Cardiac fibroblast (primary cell): ENCODE results near the gene GTPBP6.

Experiments
- DNase-seq, 2 donors: peaks; one replicate each; pipeline versions ENCODE4 v3.0.0 to v3.0.0-alpha.2; 2010; ENCODE audit warnings: low read depth in 2 of 2
- H3K4me3 ChIP-seq, 2 donors: replicated peaks in 1 of 2; 1 replicate in 1 of 2; 2 replicates in 1 of 2; pipeline ENCODE4 v1.5.1; 2011; ENCODE audit warnings: low read depth in 2 of 2, low read length in 2 of 2, mild to moderate bottlenecking in 2 of 2, moderate library complexity in 1 of 2
- CTCF ChIP-seq: IDR thresholded peaks from one replicate; pipeline ENCODE4 v1.5.1; 2011; ENCODE audit warnings: low read depth, mild to moderate bottlenecking, low read length, inconsistent platforms

GTPBP6 gene

DNA sequence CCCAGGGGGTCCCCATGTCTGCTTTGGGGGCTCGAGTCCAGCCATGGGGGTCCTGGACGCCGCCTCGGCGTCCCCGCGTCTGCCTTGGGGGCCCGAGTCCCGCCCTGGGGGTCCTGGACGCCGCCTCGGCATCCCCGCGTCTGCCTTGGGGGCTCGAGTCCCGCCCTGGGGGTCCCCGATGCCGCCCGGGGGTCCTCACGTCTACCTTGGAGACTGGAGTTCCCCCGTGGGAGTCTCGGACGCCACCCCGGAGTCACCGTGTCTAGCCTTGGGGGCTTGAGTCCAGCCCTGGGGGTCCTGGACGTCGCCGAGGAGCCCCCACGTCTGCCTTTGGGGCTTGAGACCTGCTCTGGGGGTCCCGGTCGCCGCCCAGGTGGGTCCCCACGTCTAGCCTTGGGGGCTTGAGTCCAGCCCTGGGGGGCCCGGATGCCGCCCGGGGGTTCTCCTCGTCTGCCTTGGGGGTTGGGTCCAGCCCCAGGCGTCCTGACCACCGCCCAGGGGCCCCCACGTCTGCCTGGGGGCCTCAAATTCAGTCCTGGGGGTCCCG lies 1.1 kb upstream of the GTPBP6 start:
- TF ChIP-seq CTCF, result no peak
- H3K4me3 ChIP-seq, result peak overlapping the region; percentile 89 to 99

DNA sequence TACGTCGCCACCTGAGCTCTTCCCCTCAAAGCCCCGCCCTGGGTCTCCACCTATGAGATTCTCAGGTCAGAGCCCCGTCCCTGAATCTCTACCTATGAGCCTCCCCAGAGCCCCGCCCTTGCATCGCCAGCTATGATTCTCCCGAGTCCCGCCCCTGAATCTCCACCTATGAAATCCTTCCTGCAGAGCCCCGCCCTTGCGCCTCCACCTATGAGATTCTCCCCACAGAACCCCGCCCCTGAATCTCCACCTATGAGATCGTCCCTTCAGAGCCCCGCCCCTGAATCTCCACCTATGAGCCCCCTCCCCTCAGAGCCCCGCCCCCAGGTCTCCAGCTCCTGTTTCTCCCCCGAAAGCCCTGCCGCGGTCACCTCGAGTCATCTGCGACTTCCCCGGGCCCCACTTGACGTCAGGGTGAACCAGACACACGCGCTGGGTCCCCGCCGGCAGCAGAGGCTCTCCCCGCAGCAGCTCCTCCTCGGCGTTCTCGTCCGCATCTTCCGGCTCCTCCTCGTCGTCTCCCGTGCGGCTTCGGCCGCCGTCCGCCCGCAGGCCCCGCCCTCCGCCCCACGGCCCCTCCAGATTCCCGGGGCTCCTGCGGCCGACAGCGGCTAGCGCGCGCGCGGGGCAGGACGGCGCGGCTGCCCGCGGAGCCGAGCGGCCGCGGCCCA lies 393 bp downstream of the GTPBP6 start:
- DNase-seq, result peak; percentile 99
- no peak for TF ChIP-seq CTCF
- H3K4me3 ChIP-seq, result peak overlapping the region; percentile 67 to 71

More for the DNA sequence above, 1.1 kb upstream of the GTPBP6 start:
- no peak for DNase-seq

DNA sequence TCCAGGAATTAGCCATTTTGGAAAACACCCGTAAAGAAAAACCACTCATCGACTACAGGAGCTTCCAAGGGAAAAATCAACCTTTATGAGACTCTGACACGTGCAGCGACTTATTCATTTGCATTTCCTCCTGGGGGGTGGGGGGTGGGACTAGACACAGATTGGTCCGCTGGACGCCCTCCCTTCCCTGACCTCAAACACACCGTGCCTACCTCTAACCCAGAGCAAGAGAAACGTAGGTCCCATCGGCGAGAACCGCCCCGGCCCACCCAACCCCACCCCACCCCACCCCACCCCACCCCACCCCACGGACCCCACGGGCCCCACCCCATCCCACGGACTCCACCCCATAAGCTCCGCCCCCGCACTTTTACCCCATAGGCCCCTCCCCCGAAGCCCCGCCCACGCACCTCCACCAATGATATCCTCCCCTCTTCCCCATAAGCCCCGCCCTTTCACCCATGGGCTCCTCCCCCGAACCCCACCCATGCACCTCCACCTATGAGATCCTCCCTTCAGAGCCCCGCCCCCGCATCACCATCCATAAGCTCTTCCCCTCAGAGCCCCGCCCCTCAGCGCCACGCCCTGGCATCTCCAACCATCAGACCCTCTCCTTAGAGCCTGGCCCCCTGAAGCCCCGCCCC lies 1.1 kb downstream of the GTPBP6 start:
- TF ChIP-seq CTCF, result no peak
- peak overlapping the region; percentile 67 to 71 for H3K4me3 ChIP-seq
- DNase-seq, result no peak

- DNase-seq, result no peak
- H3K4me3 ChIP-seq, result no peak overlapping the region
- no peak for TF ChIP-seq CTCF
Measured at GRCh38 chrX:316351-317325, 2.0 kb downstream of the GTPBP6 start.

DNA sequence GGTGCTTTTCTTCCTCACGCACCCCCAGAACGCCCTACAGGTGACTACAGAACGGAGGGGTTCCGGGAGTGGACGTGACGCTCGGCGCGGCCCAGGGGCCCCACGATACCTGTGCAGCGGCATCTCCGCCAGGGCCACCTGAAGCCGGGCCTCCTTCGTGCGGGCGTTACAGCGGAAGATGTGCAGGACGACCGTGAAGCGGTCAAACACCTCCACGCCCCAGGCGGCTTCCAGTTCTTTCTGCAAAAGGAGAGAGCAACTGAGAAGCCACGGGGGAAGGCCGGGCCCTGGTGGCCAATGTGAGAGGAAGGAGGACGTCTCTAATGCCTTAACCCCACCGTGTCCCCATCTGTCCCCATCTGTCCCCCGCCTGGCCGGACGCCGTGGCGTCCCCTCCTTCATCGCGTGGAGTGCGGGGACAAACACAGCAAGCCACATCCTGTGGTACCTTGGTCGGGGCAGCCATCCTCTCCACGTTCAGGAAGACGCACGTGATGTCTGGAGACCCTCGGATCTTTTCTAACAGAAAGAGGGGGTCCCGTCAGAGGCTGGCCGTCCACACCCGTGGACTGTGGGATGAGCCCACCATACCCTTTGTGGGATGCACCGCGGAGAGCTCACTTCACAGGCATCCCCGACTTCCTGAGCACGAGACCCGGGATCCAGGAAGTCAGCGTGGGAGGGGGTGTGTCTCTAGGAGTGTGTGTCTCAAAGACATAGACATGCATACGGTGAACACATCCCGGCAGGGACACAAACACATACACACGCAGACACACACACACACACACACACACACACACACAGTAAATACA lies 3.6 kb downstream of the GTPBP6 start:
- no peak for DNase-seq

More for the DNA sequence above, 3.6 kb downstream of the GTPBP6 start:
- no peak overlapping the region for H3K4me3 ChIP-seq
- TF ChIP-seq CTCF, result no peak
